PC-3 (cell line): ENCODE measurements around the gene SAFB.

Experiments
- CTCF ChIP-seq: fragments of 300-600 bp; sonication (generic); conservative IDR thresholded peaks from 2 replicates; pipeline ENCODE4 v1.5.1; 2017; ENCODE audit warnings: antibody characterized with exemption, low read depth, mild to moderate bottlenecking, low read length
- EZH2 ChIP-seq: fragments of 300-600 bp; sonication (generic); IDR thresholded peaks from one replicate; pipeline ENCODE4 v1.6.1; 2017; ENCODE audit warnings: antibody characterized with exemption, mild to moderate bottlenecking, low read length; ENCODE audit not compliant: unreplicated experiment

GRCh38 chr19:5677136-5677535, 54.3 kb downstream of the SAFB start:
- TF ChIP-seq EZH2, result no peak
- TF ChIP-seq CTCF, result no peak
